Epithelial cell of proximal tubule (primary cell): Measurements from ENCODE around the gene TRPM3. TPM values are rescaled to one million over a fixed set of nuclear protein-coding genes. Genes with fewer than 3 reads are reported as not detected.

Experiments
- DNase-seq: peaks from one replicate; pipeline ENCODE4 v3.0.0-alpha.2; 2011; ENCODE audit warnings: low read depth
- H3K4me3 ChIP-seq: 2 replicates; pipeline ENCODE4 v1.5.1; 2011; ENCODE audit warnings: low read depth, mild to moderate bottlenecking, low read length
- CTCF ChIP-seq: conservative IDR thresholded peaks from 2 replicates; pipeline ENCODE4 v1.5.1; 2012; ENCODE audit warnings: low read depth, mild to moderate bottlenecking, low read length
- total RNA-seq: library from RNA; depleted of rRNA; stranded (reverse); fragments of >200 nt; gene quantifications from 2 replicates; pipeline ENCODE4 v1.2.3, GENCODE V29; 2015

The TRPM3 gene
- total RNA-seq, 1 donor from 2014 or later = not detected

GRCh38 chr9:70574151-70574837 is 547.1 kb downstream of the TRPM3 start:
- TF ChIP-seq CTCF = no peak
- H3K4me3 ChIP-seq = no peak overlapping the region
- no peak for DNase-seq

- no peak for DNase-seq
- no peak overlapping the region for H3K4me3 ChIP-seq
- TF ChIP-seq CTCF = no peak
These were observed 548.1 kb downstream of the TRPM3 start for GRCh38 chr9:70573308-70573707.

GRCh38 chr9:70571258-70571657 is 550.2 kb downstream of the TRPM3 start:
- no peak overlapping the region for H3K4me3 ChIP-seq
- no peak for DNase-seq
- no peak for TF ChIP-seq CTCF

GRCh38 chr9:70569791-70570190 is 551.6 kb downstream of the TRPM3 start:
- no peak for TF ChIP-seq CTCF
- DNase-seq = no peak
- H3K4me3 ChIP-seq = no peak overlapping the region

GRCh38 chr9:70569070-70569772 is 552.2 kb downstream of the TRPM3 start:
- no peak for TF ChIP-seq CTCF
- H3K4me3 ChIP-seq = no peak overlapping the region
- no peak for DNase-seq

GRCh38 chr9:70567511-70567910 is 553.9 kb downstream of the TRPM3 start:
- H3K4me3 ChIP-seq = no peak overlapping the region
- no peak for TF ChIP-seq CTCF
- DNase-seq = no peak

GRCh38 chr9:70566751-70567150 is 554.7 kb downstream of the TRPM3 start:
- no peak overlapping the region for H3K4me3 ChIP-seq
- TF ChIP-seq CTCF = no peak

More at GRCh38 chr9:70566751-70567150, 554.7 kb downstream of the TRPM3 start:
- DNase-seq = no peak
